Sigmoid colon (tissue), 4 donors: ENCODE data around the gene PPP1R3G.

Source experiments
- EP300 ChIP-seq, 4 donors: sonication (generic); formaldehyde crosslinking; IDR thresholded peaks; one replicate each; pipeline ENCODE4 v1.6.1; 2017; ENCODE audit warnings: antibody characterized with exemption in 4 of 4
- POLR2A ChIP-seq, 2 donors: fragments of 450-650 bp; IDR thresholded peaks; one replicate each; pipeline ENCODE4 v1.6.1; 2016; ENCODE audit warnings: antibody characterized with exemption in 2 of 2, mild to moderate bottlenecking in 2 of 2, moderate library complexity in 2 of 2
- POLR2AphosphoS5 ChIP-seq, 4 donors: sonication (generic); formaldehyde crosslinking; IDR thresholded peaks; one replicate each; pipeline ENCODE4 v1.6.1; 2017; ENCODE audit warnings: antibody characterized with exemption in 4 of 4
- TF ChIP-seq, protein P1 (sequence below), 4 experiments: fragments of 450-650 bp in 3 of 4; fragments of 200-600 bp in 1 of 4; IDR thresholded peaks; one replicate each; pipeline ENCODE4 v1.5.1; 2016 to 2019; ENCODE audit warnings: antibody characterized with exemption in 4 of 4, mild to moderate bottlenecking in 3 of 4, moderate library complexity in 2 of 4

DNA sequence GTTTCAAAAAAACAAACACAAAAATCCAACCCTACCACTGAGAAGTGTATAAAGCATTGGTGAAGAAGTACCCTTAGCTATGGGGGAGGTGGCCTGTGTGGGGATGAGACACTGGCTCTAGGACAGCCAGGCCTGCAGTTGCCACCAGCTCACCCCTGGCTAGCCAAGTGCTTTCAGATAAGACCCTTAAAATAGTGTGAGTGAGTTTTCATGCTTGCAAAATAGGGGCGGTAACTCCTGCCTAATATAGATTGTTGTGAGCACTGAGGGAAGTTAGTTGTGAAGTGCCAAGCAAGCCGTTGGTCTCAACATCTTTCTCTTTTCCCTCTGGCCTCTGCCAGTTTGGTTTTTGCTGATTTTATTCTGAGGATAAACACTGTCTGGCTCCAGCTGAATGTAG lies 11.3 kb downstream of the PPP1R3G start:
- no peak for TF ChIP-seq POLR2AphosphoS5 (IDR thresholded peaks at IDR 0.05)
- TF ChIP-seq POLR2A (IDR thresholded peaks at IDR 0.05) = no peak
- TF ChIP-seq, protein P1, sequence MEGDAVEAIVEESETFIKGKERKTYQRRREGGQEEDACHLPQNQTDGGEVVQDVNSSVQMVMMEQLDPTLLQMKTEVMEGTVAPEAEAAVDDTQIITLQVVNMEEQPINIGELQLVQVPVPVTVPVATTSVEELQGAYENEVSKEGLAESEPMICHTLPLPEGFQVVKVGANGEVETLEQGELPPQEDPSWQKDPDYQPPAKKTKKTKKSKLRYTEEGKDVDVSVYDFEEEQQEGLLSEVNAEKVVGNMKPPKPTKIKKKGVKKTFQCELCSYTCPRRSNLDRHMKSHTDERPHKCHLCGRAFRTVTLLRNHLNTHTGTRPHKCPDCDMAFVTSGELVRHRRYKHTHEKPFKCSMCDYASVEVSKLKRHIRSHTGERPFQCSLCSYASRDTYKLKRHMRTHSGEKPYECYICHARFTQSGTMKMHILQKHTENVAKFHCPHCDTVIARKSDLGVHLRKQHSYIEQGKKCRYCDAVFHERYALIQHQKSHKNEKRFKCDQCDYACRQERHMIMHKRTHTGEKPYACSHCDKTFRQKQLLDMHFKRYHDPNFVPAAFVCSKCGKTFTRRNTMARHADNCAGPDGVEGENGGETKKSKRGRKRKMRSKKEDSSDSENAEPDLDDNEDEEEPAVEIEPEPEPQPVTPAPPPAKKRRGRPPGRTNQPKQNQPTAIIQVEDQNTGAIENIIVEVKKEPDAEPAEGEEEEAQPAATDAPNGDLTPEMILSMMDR (IDR thresholded peaks at IDR 0.05) = no peak
- no peak for TF ChIP-seq EP300 (IDR thresholded peaks at IDR 0.05)
